ENCODE measurements around the gene GPAT2. TPM values are rescaled to one million over a fixed set of nuclear protein-coding genes. Genes with fewer than 3 reads are reported as not detected.
"Not testable (repeated sequence)": the region's sequence is repeated elsewhere in the genome, so short reads cannot be mapped to it uniquely, and the experiment has no call there.

Gene GPAT2
- total RNA-seq, 2 experiments from 2014 or later: 15.4 to 16.4 TPM

DNA sequence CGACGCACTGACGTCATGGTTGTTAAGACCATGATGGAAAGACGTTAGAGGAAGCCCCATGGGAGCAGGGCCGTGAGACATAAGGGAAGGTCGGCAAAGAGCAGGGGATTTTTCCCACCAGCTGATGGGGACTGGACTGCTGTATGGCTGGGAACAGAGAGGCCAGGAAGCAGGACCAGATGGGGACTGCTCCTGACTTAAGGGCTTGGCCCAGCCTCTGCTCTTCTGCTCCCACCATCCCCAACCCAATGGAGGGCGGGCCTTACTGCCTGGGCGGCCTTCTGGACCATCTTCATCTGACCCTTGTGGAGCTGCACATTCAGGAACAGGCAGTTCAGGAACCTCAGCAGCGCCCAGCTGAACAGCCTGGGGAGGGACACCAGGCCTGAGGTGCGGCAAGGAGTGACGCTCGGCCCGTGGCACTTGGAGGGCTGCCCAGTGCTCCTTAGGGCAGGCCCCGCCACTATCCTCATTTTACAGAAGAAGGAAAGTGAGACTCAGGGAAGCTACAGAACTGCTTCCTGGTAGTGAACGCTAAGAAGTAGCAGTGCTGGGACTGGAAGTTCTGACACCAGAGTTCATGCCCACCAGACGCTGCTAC is 6.9 kb downstream of the GPAT2 start:
- DNase-seq; H3K9me3 Mint-ChIP-seq; CTCF ChIA-PET; H3K36me3 Mint-ChIP-seq; POLR2A ChIA-PET; H3K4me1 Mint-ChIP-seq (ENCODE audit: low read depth); intact Hi-C loops (cut with micrococcal nuclease); H3K27me3 Mint-ChIP-seq; H3K27ac Mint-ChIP-seq; H3K4me3 Mint-ChIP-seq: not testable (repeated sequence)

DNA sequence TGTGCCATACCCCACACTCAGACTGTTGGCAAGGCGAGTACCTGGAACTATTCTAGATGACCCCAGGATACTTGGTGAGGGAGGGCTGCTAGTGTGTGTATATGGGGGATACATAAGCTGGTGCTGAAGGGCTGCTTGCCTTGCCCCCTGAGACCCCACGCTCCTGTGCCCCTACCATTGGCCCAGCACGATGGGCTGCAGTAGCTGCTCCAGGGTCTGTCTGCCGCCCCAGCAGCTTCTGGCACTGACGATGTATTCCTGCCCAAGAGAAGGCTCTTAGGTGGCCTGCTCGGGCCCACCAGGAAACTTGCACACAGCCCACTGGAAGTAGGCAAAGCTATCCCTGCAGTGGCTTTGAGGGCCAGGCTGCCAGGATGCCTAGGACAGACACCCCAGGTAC is 9.0 kb downstream of the GPAT2 start:
- H3K9me3 Mint-ChIP-seq; H3K27me3 Mint-ChIP-seq; DNase-seq; H3K4me3 Mint-ChIP-seq; POLR2A ChIA-PET; H3K36me3 Mint-ChIP-seq; H3K4me1 Mint-ChIP-seq (ENCODE audit: low read depth); H3K27ac Mint-ChIP-seq; intact Hi-C loops (cut with micrococcal nuclease): not testable (repeated sequence)
- CTCF ChIA-PET: interaction anchor here (1.4 to 1.6 kb wide), 2 partner anchors 74 to 91 kb away, joined by 3 to 7 read pairs; no protein-coding TSS in a partner anchor

DNA sequence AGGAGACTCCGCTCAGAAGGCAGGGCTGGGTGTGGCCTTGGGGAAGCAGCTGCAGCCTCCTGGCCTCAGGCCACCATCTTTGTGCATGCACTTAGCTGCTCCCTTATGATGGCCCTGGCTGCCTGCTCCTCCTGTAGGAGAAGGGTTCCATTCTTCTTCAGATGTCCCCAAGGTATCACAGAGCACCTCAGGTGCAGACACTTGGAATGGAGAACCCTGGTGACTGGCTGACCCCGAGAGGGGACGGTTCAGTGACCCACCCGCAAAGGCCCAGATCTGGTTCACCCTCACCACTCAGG is 9.6 kb downstream of the GPAT2 start:
- Mint-ChIP-seq H3K36me3 (no peaks in the 10 kb centered on the region), H3K9me3 (no peaks in the 10 kb centered on the region), H3K4me3 (no peak overlapping the region), H3K27ac (no peak overlapping the region), H3K4me1 (ENCODE audit: low read depth) (peaks cover 2% of the 10 kb centered on the region), H3K27me3 (no peaks in the 10 kb centered on the region)
- ChIA-PET CTCF (interaction anchor here (1.4 to 1.6 kb wide), 2 partner anchors 75 to 92 kb away, joined by 3 to 7 read pairs; no protein-coding TSS in a partner anchor), POLR2A (no interaction called here)
- intact Hi-C loops (cut with micrococcal nuclease): no loop called here
- DNase-seq: no peak

DNA sequence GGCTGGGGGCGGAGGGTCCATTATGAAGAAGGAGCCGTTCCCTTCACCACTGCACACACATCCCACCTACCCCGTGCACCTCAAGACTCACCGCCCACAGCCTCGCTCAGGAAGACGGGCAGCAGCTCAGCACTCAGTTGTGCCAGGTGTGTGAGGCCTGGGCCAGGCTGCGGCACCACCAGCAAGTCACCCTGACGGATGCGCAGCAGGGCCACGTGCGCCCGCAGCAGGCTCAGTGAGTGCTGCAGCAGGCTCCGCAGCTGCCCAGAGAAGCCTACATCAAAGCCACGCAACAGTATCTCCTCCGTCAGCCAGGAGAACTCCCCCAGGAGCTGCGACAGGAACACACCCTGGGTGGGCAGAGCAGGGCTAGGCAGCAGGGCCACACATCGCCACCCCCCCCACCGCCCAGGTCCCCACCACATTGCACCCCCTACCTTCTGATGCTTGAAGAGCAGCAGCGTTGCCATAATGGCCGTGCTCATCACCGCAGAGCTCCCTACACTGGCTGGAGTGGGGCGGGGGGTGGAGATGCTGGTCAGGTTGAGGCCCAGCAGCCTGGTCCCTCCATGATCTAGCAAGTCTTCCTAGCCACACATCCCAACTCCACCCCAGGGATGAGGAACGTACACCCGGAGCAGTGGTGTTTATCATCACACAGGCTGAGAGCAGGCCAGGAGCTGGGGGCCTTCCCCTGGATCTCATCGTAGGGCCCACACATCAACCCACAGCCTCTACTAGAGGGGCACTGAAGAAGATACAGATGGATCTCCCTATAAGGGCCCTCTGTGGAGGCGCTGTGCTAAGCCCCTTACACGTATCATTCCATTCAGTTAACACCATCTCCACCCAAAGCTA is 10.2 kb downstream of the GPAT2 start:
- POLR2A ChIA-PET: no interaction called here

DNA sequence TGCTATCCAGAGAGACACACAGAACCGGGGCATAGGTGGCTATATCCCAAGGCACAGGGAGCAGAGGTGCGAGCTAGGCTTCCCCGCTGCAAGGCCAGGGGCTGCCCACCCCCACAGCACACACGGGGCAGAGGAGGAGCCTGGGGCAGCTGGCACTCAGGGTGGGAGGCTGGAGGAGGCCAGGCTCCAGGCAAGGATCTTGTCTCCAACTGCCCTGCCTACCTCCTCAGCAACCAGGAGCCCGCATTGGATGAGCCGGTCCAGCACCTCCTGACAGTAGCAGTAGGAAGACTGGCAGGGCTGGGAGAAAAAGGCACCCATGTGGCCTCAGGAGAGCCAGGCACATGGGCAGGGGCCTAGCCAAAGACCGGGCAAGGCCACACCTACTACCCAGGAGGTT is 11.0 kb downstream of the GPAT2 start:
- H3K36me3 Mint-ChIP-seq; H3K9me3 Mint-ChIP-seq; POLR2A ChIA-PET; intact Hi-C loops (cut with micrococcal nuclease); H3K4me1 Mint-ChIP-seq (ENCODE audit: low read depth); DNase-seq; H3K4me3 Mint-ChIP-seq; H3K27ac Mint-ChIP-seq; H3K27me3 Mint-ChIP-seq: not testable (repeated sequence)
- CTCF ChIA-PET: interaction anchor here (1.6 to 2.0 kb wide), 4 partner anchors 84 to 184 kb away, joined by 4 to 30 read pairs (median 18); no protein-coding TSS in a partner anchor

More for the DNA sequence above, 10.2 kb downstream of the GPAT2 start:
- Mint-ChIP-seq H3K4me3 (no peak overlapping the region), H3K4me1 (ENCODE audit: low read depth) (peaks cover 2% of the 10 kb centered on the region), H3K36me3 (no peaks in the 10 kb centered on the region), H3K27ac (no peak overlapping the region), H3K9me3 (no peaks in the 10 kb centered on the region), H3K27me3 (no peaks in the 10 kb centered on the region)
- intact Hi-C loops (cut with micrococcal nuclease): no loop called here
- CTCF ChIA-PET: interaction anchor here (1.4 to 1.9 kb wide), 3 partner anchors 76 to 93 kb away, joined by 3 to 7 read pairs (median 5); no protein-coding TSS in a partner anchor
- no peak for DNase-seq

DNA sequence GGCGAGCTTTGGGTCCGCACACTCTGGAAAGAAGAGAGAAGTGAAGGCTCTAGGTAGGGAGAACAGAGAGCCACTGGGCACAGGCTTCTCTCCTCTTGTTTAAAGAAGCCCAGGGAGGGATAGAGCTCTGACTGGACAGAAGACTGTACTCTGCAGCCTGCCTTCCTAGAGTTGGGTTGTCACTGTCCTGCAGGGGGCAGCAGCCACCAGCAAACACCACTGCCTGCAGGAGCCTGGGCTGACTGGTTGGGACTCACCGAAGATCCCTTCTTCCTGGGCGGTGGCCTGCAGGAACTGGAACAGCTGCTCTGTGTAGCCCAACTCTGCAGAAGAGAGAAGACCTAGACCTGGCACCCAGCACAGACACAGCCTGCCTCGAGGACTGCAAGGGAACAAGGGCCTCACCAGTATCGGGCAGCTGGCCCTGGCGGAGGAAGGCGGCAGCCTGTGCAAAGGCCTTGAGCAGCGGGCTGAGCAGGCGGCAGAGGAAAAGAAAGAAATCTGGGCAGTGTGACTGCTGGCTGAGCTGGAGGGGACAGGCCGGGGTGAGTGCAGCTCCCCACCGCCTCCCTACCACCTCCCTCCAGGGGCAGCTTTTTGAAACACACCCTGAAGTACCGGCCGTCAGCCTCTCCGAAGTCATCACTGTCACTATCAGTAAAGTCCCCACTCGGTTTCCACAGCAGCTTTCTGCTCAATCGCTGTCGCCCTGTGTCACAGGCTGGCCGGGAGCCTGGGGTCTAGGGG is 11.8 kb downstream of the GPAT2 start:
- H3K27me3 Mint-ChIP-seq; intact Hi-C loops (cut with micrococcal nuclease); H3K4me3 Mint-ChIP-seq; H3K27ac Mint-ChIP-seq; H3K36me3 Mint-ChIP-seq; H3K4me1 Mint-ChIP-seq (ENCODE audit: low read depth); H3K9me3 Mint-ChIP-seq: not testable (repeated sequence)
- ChIA-PET CTCF (interaction anchor here (0.6 to 2.0 kb wide), 18 partner anchors 9 to 242 kb away, joined by 3 to 30 read pairs (median 4); partner anchors contain the start of genes ANKRD36C and ASTL), POLR2A (interaction anchor here (0.6 kb wide), 1 partner anchor 379 kb away, joined by 3 read pairs; no protein-coding TSS in a partner anchor)
- peak; percentile 85 for DNase-seq

DNA sequence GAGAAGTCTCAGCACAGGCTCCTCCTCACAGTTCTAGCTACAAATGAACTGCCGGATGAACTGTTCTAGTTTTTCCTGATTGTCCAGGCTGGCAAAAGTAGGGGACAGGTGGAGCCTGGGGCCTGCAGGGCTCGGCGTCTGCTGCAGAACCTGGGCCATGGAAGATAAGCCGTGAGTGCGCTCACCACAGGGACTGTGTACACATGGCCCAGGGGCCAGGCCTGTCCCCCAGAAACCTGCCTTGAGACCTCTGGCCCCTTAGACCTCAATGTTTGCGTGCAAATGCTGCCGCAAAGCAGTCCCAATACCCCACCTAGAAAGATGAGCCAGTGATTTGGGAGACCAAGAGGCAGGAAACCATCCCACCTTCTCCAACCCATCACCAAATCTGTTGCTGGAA is 12.6 kb downstream of the GPAT2 start:
- H3K4me1 Mint-ChIP-seq (ENCODE audit: low read depth); intact Hi-C loops (cut with micrococcal nuclease); H3K4me3 Mint-ChIP-seq; H3K36me3 Mint-ChIP-seq; DNase-seq; H3K27me3 Mint-ChIP-seq; H3K9me3 Mint-ChIP-seq; H3K27ac Mint-ChIP-seq: not testable (repeated sequence)
- ChIA-PET POLR2A (interaction anchor here (0.6 kb wide), 1 partner anchor 379 kb away, joined by 3 read pairs; no protein-coding TSS in a partner anchor), CTCF (interaction anchor here (0.6 to 2.0 kb wide), 17 partner anchors 8 to 242 kb away, joined by 3 to 30 read pairs (median 4); partner anchors contain the start of genes ANKRD36C and ASTL)

DNA sequence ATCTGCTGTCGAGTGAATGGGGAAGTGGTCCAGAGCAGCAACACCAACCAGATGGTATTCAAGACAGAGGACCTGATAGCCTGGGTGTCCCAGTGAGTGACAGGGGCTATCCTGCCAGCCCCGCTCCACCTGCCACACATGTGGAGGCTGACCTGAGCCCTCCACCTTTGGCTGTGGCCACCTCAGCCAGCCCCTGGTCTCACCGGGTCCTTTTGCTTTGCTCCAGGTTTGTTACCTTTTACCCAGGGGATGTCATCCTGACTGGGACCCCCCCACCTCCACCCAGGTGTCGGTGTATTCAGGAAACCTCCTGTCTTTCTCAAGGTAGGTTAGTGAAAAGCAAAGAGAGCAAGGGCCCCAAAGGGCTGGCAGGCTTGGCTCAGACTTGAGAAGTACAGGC is 13.6 kb downstream of the GPAT2 start:
- H3K4me3 Mint-ChIP-seq; H3K4me1 Mint-ChIP-seq (ENCODE audit: low read depth); intact Hi-C loops (cut with micrococcal nuclease); H3K27me3 Mint-ChIP-seq; H3K9me3 Mint-ChIP-seq; CTCF ChIA-PET; H3K27ac Mint-ChIP-seq; H3K36me3 Mint-ChIP-seq; DNase-seq; POLR2A ChIA-PET: not testable (repeated sequence)

DNA sequence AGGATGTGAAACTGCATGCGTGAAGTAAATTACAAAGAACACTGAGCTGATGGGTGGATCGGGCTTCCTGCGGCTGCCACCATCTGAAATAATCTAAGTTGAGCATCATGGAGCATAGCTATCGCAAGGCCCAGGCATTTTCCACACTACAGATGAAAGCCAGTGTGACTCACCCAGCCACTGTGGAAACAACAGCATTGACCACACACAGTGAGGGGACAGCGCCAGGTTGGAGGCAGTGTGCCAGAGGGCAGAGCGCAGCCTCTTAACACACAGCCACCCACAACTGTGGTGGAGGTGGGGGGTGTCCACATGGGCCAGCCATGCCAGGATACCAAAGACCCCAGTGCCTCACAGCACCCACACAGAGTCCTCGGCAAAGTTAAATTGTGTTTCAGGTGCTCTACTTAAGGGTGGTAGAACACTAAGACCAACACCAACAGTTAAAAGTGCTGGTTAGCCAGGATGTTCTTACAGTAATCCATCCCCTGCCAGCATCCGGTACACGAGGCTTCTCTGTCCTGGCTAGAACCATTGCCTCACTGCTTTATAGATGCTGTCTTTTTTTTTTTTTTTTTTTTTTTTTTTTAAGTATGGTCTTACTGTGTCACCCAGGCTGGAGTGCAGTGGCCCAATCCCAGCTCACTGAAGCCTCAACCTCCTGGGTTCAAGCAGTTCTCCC is 14.7 kb downstream of the GPAT2 start:
- DNase-seq; H3K27ac Mint-ChIP-seq; H3K27me3 Mint-ChIP-seq; CTCF ChIA-PET; H3K36me3 Mint-ChIP-seq; intact Hi-C loops (cut with micrococcal nuclease); POLR2A ChIA-PET; H3K9me3 Mint-ChIP-seq; H3K4me1 Mint-ChIP-seq (ENCODE audit: low read depth); H3K4me3 Mint-ChIP-seq: not testable (repeated sequence)

DNA sequence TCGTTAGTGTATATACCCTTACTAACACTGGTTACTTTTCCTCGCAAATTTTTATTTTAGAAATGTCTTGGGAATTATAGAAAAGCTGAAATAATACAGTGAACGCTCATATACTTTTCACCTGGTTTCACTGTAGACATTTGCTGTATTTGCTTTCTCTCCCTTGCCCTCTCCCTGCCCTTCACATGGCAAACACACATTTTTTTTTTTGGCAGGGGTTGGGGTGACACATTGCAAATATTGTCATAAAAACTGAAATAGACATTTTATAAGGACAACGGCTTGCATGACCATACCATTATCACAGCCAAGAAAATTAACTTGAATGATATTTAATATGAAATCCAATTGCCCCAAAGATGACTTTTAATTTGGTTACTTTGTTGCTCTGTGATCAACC is 18.4 kb downstream of the GPAT2 start:
- CTCF ChIA-PET; H3K36me3 Mint-ChIP-seq; H3K27me3 Mint-ChIP-seq; H3K27ac Mint-ChIP-seq; H3K4me3 Mint-ChIP-seq; POLR2A ChIA-PET; H3K4me1 Mint-ChIP-seq (ENCODE audit: low read depth); H3K9me3 Mint-ChIP-seq; DNase-seq; intact Hi-C loops (cut with micrococcal nuclease): not testable (repeated sequence)

DNA sequence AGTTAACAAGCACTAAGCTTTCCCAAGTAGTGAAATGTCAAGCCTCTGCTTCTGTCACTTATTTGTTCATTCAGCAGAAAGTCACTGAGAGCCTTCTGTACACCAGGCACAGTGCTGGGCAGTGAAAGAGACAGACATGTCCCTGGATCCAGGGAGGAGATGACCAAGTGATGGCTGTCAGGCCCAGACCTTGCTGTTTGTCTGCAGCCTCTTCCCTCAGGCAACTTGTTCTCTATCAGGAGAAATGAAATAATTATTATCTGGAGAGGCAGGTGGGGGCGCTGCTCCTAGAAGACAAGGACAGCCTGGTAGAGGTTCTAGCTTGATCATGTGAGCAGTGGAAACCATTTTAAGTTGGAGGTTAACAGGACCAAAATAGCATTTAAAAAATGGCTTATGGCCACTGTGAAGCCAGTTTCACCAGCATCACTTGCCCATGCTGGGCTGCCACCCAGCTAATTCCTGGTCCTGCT is 21.9 kb downstream of the GPAT2 start:
- H3K4me3 Mint-ChIP-seq; H3K27ac Mint-ChIP-seq; POLR2A ChIA-PET; H3K27me3 Mint-ChIP-seq; DNase-seq; intact Hi-C loops (cut with micrococcal nuclease); H3K4me1 Mint-ChIP-seq (ENCODE audit: low read depth); H3K36me3 Mint-ChIP-seq; H3K9me3 Mint-ChIP-seq: not testable (repeated sequence)
- CTCF ChIA-PET: interaction anchor here (1.6 kb wide), 1 partner anchor 20 kb away, joined by 5 read pairs; no protein-coding TSS in a partner anchor

Data from activated CD4-positive, alpha-beta memory T cell treated with anti-CD3 and anti-CD28 coated beads for 36 hours (primary cell).